NCI-H2196 treated with DMSO at 0.1 percent for 48 hours (cell line): Measurements from ENCODE around the gene EFCAB12.
A peak's percentile ranks its signal among the peaks of the same experiment; 100 is the strongest.
"Not testable (repeated sequence)": the region's sequence is repeated elsewhere in the genome, so short reads cannot be mapped to it uniquely, and the experiment has no call there.

Experiments used
- DNase-seq: peaks from one replicate; lab custom pipeline; 2025; ENCODE audit not compliant: unreplicated experiment; lab: John Stamatoyannopoulos, UW

EFCAB12 gene

DNA sequence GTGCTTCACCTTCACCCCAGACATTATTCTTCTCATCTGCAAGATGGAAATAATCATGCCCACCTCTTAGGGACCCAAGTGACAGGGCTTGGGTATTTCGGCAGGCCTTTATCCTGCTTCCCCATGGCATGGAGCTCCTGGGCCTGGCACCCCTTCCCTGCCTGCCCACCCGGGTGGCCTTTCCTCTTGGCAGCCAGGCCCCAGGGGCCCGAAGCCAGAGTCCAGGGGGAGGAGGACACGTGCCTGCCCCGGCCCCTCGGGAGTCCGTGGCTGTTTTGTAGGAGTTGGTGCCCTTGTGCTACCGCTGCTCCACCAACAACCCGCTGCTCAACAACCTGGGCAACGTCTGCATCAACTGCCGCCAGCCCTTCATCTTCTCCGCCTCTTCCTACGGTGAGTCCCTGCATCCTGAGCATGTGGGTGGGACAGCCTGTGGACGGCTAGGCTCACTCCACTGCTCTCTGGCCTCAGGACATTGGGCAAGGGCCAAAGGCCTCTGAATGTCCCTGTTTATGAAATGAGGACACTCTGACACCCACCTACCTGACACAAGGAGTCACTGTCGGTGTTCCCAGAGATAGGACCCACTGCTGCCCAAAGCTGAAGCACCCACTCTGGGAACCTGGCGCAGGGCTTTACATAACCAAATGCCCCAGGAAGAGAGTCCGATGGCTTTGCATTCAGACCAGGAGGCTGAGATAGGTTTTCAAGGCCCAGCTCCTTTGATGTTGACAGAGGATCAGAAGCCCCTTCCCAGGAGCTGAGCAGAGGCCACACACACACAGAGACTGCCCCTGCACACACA, 34.5 kb downstream of the EFCAB12 start:
- DNase-seq, result not testable (repeated sequence)

- no peak for DNase-seq
Measured at GRCh38 chr3:129393271-129393670, 35.2 kb downstream of the EFCAB12 start.

DNA sequence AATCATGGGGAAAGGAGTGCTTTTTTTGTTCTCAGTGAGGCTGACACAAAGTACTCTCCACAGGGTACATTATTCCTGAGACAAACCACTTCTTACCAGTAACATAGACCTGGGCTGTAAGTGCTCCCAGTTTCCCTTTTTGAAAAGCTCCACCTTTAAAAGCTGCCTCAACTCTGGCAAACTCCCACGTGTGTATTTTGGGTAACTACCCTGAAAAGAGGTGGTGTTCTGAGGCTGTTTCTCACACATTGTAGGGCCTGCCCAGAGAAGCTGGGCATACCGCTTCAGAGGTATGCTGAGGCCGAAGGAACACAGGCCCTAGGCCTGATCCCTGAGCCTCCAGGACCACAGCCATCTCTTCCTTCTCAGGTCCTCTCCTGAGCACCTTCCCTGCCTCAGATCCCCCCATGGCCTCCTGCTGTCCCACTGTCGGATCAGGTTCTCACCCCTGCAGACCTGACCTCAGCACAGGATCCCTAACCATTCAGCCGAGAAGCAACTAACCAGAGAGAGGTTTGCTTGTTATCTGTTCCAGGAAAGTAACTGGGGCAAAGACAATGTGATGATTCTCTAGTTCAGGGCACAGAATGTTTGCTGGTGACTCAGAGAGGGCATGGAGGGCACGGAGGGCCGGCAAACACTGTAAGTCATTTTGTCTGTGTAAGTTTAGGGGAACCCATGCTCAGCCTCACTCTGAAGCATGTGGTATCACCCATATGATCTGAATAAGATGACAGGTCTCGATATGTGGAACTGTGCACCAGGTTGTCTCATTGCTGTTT, 36.1 kb downstream of the EFCAB12 start:
- not testable (repeated sequence) for DNase-seq

DNA sequence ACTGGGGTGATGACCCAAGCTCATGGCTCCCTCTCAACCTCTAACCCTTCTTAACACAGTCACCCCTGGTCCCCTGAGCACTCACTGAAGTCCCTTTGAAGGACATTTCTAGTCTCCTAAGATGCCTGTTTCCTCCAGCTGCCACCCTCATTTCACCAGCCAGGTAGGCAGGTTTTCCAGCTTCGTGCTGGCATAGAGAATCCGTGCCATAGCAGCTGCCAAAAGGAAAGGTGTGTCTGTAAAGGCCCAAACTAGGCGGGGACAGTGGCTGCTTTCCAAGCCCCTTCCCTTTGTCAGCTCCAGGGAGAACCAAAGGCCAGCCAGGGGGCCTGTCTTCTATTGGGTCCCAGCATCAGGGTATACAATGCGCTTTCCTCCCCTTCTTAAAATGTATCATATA, 36.9 kb downstream of the EFCAB12 start:
- not testable (repeated sequence) for DNase-seq

DNA sequence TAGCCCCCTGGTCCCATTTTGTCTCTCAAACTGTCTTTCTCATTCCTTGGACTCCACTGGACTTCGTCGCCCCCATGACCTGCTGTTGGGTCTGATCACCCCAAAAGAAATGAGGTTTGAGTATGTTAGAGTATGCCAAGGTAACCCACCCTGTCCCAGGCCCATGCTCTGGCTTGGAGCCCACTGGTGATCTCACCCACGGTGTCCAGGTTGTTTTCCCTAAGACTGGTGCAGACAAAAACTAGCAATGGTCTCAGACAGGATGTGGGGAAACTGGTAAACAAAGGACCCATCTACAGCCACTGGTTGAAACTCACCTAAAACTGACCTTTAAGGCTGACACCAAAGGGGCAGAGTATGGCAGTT, 38.9 kb downstream of the EFCAB12 start:
- no peak for DNase-seq

GRCh38 chr3:129388791-129389571, 39.5 kb downstream of the EFCAB12 start:
- DNase-seq, result not testable (repeated sequence)

DNA sequence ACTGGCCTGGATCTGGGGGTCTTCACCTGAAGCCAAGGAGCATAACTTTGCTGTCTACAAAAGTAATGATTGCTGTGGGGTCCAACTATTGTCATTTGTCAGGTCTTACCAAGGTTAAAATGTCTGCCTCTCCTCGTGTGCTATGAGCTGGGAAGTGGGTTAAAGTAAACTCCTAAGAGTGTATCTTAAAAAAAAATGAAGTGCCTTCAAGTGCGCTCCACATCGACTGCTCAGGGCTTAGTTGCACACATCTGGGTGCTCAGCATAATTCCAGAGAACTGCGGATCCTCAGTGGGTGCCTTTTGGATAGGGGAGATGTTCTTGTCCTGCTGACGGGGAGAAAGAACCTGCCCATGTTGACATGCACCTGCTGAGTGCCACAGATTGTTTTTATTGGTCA, 40.9 kb downstream of the EFCAB12 start:
- DNase-seq, result no peak

GRCh38 chr3:129386984-129387383, 41.5 kb downstream of the EFCAB12 start:
- DNase-seq, result no peak

GRCh38 chr3:129385507-129385906, 42.9 kb downstream of the EFCAB12 start:
- DNase-seq, result not testable (repeated sequence)

GRCh38 chr3:129384594-129385323, 43.7 kb downstream of the EFCAB12 start:
- DNase-seq, result no peak

- DNase-seq, result not testable (repeated sequence)
Measured at GRCh38 chr3:129384103-129384502, 44.3 kb downstream of the EFCAB12 start.

DNA sequence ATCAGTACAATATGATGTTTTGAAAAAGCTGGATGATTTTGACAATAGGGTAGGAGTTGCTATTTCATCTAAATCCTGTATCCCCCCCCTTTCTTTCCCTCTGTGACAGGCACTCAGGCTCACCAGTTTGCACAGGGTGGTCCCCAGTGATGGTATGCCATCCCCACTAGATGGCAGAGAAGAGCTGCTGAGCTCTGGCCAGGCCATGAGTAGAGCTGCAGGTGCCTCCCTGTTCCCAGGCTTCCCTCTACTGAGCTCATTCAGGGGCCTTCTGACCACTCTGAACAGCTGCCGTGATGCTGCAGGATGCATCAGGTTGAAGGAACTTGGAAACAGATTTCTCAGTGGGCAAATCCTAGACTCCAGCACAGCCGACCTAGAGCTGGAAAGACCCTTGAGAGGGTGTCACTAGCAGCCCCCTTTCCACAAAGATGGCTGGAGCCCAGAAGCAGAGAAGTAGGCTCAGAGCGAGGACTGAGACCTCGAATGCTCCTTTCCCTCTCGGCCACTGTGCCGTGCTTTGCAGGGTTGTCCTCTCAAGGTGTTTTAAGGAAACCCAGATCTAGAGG, 45.1 kb downstream of the EFCAB12 start:
- DNase-seq, result peak; percentile 77

GRCh38 chr3:129382366-129382765, 46.1 kb downstream of the EFCAB12 start:
- DNase-seq, result no peak

GRCh38 chr3:129379582-129380358, 48.7 kb downstream of the EFCAB12 start:
- no peak for DNase-seq

GRCh38 chr3:129378949-129379348, 49.5 kb downstream of the EFCAB12 start:
- no peak for DNase-seq

- no peak for DNase-seq
Measured at GRCh38 chr3:129377615-129378014, 50.8 kb downstream of the EFCAB12 start.

DNA sequence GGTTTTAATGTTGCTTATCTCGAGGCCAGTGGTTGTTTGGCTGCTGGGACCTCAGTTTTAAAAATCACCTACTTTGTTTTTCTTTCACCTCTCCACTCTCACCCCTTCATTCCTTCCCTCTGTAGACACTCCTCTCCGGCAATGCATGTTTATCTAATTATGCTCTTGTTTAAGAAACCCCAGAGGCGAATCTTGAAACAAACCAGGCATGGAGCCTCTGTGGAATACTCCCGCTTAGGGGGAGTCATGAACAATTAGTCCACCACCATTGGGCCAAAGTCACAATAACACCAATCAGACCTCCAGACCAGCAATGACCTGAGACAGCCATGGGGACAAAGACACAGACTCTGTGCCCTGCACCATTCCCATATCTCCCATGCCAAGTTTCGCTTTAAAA, 53.3 kb downstream of the EFCAB12 start:
- no peak for DNase-seq

DNA sequence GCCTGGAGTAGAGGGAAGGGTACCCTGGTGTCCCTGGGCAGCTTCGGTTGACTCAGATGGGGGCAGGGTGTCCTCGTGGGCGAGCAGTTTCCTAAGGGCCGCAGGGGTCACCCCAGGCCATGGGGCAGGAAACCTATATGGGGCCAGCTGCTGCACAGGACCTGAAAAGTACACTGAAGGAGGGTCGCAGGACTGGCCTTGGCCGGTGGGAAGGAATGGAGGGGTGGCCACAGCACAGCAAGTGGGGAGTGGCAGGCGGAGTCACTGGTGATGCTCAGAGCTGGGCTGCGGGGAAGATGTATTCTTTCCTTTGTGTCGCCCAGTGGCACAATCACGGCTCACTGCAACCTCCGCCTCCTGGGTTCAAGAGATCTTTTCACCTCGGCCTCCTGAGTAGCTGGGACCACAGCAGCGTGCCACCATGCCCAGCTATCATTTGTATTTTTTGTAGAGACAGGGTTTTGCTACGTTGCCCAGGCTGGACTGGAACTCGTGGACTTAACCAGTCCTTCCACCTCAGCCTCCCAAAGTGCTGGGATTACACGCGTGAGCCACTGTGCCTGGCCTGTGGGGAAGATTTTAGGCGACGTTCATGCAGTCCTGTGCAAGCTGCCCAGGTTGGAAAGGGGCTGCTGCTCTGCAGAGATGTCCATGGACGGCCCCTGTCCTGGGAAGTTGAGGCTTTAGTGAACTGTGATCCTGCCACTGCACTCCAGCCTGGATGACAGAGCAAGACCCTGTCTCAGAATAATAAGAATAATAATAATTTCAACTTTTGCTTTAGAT, 57.2 kb downstream of the EFCAB12 start:
- DNase-seq, result no peak
